Smooth muscle cell (in vitro differentiated cells): ENCODE results near the gene CEP85L. TPM values are rescaled to one million over a fixed set of nuclear protein-coding genes. Genes with fewer than 3 reads are reported as not detected.

Source experiments
- DNase-seq: peaks from one replicate; lab custom pipeline; 2025; ENCODE audit not compliant: unreplicated experiment; lab: John Stamatoyannopoulos, UW
- H2AFZ ChIP-seq: fragments of 200-600 bp; sonication (generic); 2 replicates; pipeline ENCODE4 v1.6.0; 2016; ENCODE audit warnings: antibody characterized with exemption, low read depth, mild to moderate bottlenecking
- H3F3A ChIP-seq: fragments of 200-600 bp; sonication (generic); 2 replicates; pipeline ENCODE4 v1.6.0; 2017; ENCODE audit warnings: antibody characterized with exemption, low read depth
- H3K27ac ChIP-seq: fragments of 200-600 bp; sonication (generic); 2 replicates; pipeline ENCODE4 v1.5.1; 2016; ENCODE audit warnings: low read depth, mild to moderate bottlenecking
- H3K27me3 ChIP-seq: fragments of 200-600 bp; sonication (generic); 2 replicates; pipeline ENCODE4 v1.6.1; 2016; ENCODE audit warnings: low read depth, mild to moderate bottlenecking
- H3K36me3 ChIP-seq: fragments of 200-600 bp; sonication (generic); 2 replicates; pipeline ENCODE4 v1.5.1; 2016; ENCODE audit warnings: low read depth
- H3K4me1 ChIP-seq: fragments of 200-600 bp; sonication (generic); 2 replicates; pipeline ENCODE4 v1.5.1; 2016; ENCODE audit warnings: low read depth
- H3K4me2 ChIP-seq: fragments of 200-600 bp; sonication (generic); 2 replicates; pipeline ENCODE4 v1.6.0; 2016; ENCODE audit warnings: mild to moderate bottlenecking
- H3K4me3 ChIP-seq: fragments of 200-600 bp; sonication (generic); 2 replicates; pipeline ENCODE4 v1.5.1; 2016; ENCODE audit warnings: mild to moderate bottlenecking
- H3K79me2 ChIP-seq: fragments of 200-600 bp; sonication (generic); 2 replicates; pipeline ENCODE4 v1.6.0; 2016; ENCODE audit warnings: low read depth, mild to moderate bottlenecking
- H3K9ac ChIP-seq: fragments of 200-600 bp; sonication (generic); 2 replicates; pipeline ENCODE4 v1.6.0; 2016; ENCODE audit warnings: low read depth
- H3K9me3 ChIP-seq: fragments of 200-600 bp; sonication (generic); replicated peaks from 2 replicates; pipeline ENCODE4 v1.5.1; 2016; ENCODE audit warnings: low read depth
- H4K20me1 ChIP-seq: fragments of 200-600 bp; sonication (generic); 2 replicates; pipeline ENCODE4 v1.6.0; 2016; ENCODE audit warnings: low read depth
- WGBS: methylation state at CpG from one replicate; pipeline ENCODE4 v1.1.7; 2016; ENCODE audit warnings: low lambda C conversion rate; 5-methylcytosine and 5-hydroxymethylcytosine counted together
- polyA plus RNA-seq: library from polyadenylated mRNA; unstranded; fragments of >200 nt; fragmentation: Nextera tagmentation; extraction: Ambion mirVana; gene quantifications from 2 replicates; pipeline ENCODE4 v1.2.1, GENCODE V29; 2016
- total RNA-seq: library from RNA; depleted of rRNA; stranded (reverse); fragments of >200 nt; gene quantifications from 2 replicates; pipeline ENCODE4 v1.2.3, GENCODE V29; 2014
- TF ChIP-seq, protein P1 (sequence below): fragments of 200-600 bp; sonication (generic); IDR thresholded peaks from 2 replicates; pipeline ENCODE4 v1.5.1; 2017; ENCODE audit warnings: borderline replicate concordance, mild to moderate bottlenecking, antibody characterized with exemption; ENCODE audit not compliant: insufficient read depth, poor library complexity, severe bottlenecking

Gene CEP85L
- total and polyA plus RNA-seq, 2 experiments from 2014 or later, result 36.5 to 65.6 TPM

DNA sequence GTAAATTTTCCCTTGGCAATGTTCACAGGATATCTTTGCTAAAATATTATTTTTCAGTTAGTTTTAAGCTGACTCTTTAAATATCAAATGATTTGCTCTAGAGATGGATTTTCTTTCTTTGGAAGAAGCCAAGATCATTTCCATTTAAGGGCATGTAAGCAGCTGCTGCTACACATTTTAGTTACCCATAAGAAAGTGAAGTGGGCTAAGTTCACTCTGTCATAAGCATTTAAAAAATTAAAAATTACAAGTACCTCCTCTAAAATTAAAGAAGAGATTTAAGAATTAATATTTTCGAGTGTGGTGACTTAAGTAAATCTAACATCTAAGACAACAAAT is 104.5 kb downstream of the CEP85L start:
- Histone ChIP-seq H3K4me1 (peaks cover 10% of the 10 kb centered on the region), H3K27ac (no peak overlapping the region), H3K9ac (no peak overlapping the region), H3K4me2 (no peak overlapping the region), H4K20me1 (peaks cover 99% of the 10 kb centered on the region), H3K79me2 (peaks cover 96% of the 10 kb centered on the region), H3K9me3 (no peaks in the 10 kb centered on the region), H2AFZ (no peak overlapping the region), H3K36me3 (no peaks in the 10 kb centered on the region), H3K4me3 (no peak overlapping the region), H3F3A (no peaks in the 10 kb centered on the region), H3K27me3 (no peaks in the 10 kb centered on the region)
- TF ChIP-seq, protein P1, sequence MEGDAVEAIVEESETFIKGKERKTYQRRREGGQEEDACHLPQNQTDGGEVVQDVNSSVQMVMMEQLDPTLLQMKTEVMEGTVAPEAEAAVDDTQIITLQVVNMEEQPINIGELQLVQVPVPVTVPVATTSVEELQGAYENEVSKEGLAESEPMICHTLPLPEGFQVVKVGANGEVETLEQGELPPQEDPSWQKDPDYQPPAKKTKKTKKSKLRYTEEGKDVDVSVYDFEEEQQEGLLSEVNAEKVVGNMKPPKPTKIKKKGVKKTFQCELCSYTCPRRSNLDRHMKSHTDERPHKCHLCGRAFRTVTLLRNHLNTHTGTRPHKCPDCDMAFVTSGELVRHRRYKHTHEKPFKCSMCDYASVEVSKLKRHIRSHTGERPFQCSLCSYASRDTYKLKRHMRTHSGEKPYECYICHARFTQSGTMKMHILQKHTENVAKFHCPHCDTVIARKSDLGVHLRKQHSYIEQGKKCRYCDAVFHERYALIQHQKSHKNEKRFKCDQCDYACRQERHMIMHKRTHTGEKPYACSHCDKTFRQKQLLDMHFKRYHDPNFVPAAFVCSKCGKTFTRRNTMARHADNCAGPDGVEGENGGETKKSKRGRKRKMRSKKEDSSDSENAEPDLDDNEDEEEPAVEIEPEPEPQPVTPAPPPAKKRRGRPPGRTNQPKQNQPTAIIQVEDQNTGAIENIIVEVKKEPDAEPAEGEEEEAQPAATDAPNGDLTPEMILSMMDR, result no peak
- 96% methylated on average over 1 of the region's 1 CpG for WGBS
- no peak for DNase-seq

DNA sequence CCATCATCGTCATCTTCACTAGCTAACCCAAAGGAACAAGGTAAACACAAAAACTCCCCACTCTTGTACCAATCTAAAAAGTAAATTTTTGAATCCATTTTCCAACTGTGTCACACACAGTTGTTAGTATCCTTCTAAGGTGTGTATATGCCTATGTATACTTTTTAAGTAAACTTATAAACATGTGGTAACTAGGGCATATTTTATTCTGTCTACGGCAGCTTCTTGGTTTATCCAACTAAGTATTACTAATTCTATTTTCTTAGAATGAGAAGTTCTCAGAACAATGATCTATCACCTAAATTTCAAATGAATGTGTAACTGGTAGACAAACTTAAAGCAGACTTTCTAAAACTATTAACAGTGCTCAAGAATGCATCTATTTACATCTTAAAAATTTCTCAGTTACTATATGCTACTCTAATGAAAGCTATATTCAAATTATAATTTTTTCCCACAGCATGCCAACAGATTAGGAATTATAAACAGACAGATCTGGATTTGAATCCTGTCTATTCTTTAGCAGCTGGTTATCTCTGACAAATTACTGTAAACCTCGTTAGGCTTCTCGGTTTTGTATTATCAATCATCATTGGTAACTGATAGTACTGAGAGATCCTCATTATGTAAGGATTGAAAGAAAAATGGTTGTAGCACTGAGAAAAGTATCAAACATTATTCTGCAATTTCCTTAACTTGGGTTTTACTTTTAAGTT is 105.1 kb downstream of the CEP85L start:
- Histone ChIP-seq H3K36me3 (no peaks in the 10 kb centered on the region), H3K27ac (no peak overlapping the region), H3K9me3 (no peaks in the 10 kb centered on the region), H3K4me1 (peaks cover 7% of the 10 kb centered on the region), H3K4me2 (no peak overlapping the region), H2AFZ (no peak overlapping the region), H3K4me3 (no peak overlapping the region), H4K20me1 (peaks cover 99% of the 10 kb centered on the region), H3K27me3 (no peaks in the 10 kb centered on the region), H3F3A (no peaks in the 10 kb centered on the region), H3K79me2 (peaks cover 98% of the 10 kb centered on the region), H3K9ac (no peak overlapping the region)
- 71% methylated on average over 4 of the region's 4 CpGs for WGBS
- DNase-seq, result no peak
- TF ChIP-seq, protein P1, result no peak

DNA sequence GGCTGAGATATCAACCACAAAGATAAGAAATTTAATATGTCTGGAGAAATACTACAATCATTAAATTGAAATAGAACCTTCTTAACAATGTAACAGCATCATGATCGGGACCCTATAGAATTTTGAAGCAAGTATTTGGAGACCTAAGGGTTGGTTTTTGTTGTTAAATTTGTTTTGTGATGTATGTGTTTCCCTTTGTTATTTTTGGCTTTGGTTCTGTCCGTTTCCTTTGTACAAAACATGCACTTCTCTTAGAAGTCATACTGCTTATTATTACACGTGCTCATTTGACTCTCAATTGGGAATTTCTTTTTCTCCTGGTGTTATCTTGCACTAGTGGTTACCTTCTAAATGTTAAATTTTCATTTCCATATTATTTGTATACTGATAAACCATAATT is 107.3 kb downstream of the CEP85L start:
- no peak for DNase-seq
- Histone ChIP-seq H3K79me2 (peaks cover 97% of the 10 kb centered on the region), H3K9me3 (no peaks in the 10 kb centered on the region), H3F3A (no peaks in the 10 kb centered on the region), H3K36me3 (no peaks in the 10 kb centered on the region), H2AFZ (no peak overlapping the region), H3K4me2 (no peak overlapping the region), H3K4me3 (no peak overlapping the region), H3K27me3 (no peaks in the 10 kb centered on the region), H3K4me1 (peaks cover 6% of the 10 kb centered on the region), H4K20me1 (peaks cover 100% of the 10 kb centered on the region), H3K27ac (no peak overlapping the region), H3K9ac (no peak overlapping the region)
- 95% methylated on average over 3 of the region's 3 CpGs for WGBS
- TF ChIP-seq, protein P1, result no peak
